Vagina (tissue), 2 donors: ENCODE data around the gene SLC2A4RG. TPM values are rescaled to one million over a fixed set of nuclear protein-coding genes. Genes with fewer than 3 reads are reported as not detected.
A peak's percentile ranks its signal among the peaks of the same experiment; 100 is the strongest.

Experiments used
- DNase-seq, 2 donors: peaks; one replicate each; pipeline ENCODE4 v3.0.0-alpha.2; 2017; ENCODE audit errors: extremely low spot score in 2 of 2
- H3K27ac ChIP-seq: fragments of 200-600 bp; sonication (generic); one replicate; pipeline ENCODE4 v1.5.1; 2019
- H3K27me3 ChIP-seq: fragments of 200-600 bp; sonication (generic); one replicate; pipeline ENCODE4 v1.5.1; 2019
- H3K36me3 ChIP-seq, 2 donors: fragments of 200-600 bp; sonication (generic); one replicate each; pipeline ENCODE4 v1.5.1; 2017 to 2019
- H3K4me1 ChIP-seq: fragments of 200-600 bp; sonication (generic); one replicate; pipeline ENCODE4 v1.5.1; 2019
- H3K4me3 ChIP-seq, 2 donors: fragments of 200-600 bp; sonication (generic); 1 replicate in 1 of 2; 2 replicates in 1 of 2; pipeline ENCODE4 v1.5.1; 2016 to 2019
- H3K9me3 ChIP-seq: fragments of 200-600 bp; sonication (generic); one replicate; pipeline ENCODE4 v1.5.1; 2019
- CTCF ChIP-seq, 3 experiments: fragments of 450-650 bp in 2 of 3; fragments of 200-600 bp in 1 of 3; sonication (generic) in 1 of 3; IDR thresholded peaks; one replicate each; pipeline ENCODE4 v1.5.1; 2017 to 2019; ENCODE audit warnings: antibody characterized with exemption in 3 of 3, mild to moderate bottlenecking in 2 of 3, moderate library complexity in 2 of 3
- POLR2A ChIP-seq, 2 donors: fragments of 450-650 bp; IDR thresholded peaks; one replicate each; pipeline ENCODE4 v1.6.1; 2017; ENCODE audit warnings: antibody characterized with exemption in 2 of 2, mild to moderate bottlenecking in 2 of 2, moderate library complexity in 2 of 2
- POLR2AphosphoS5 ChIP-seq, 2 donors: sonication (generic); formaldehyde crosslinking; IDR thresholded peaks; one replicate each; pipeline ENCODE4 v1.9.0; 2017; ENCODE audit warnings: antibody characterized with exemption in 2 of 2, mild to moderate bottlenecking in 2 of 2, low read depth in 1 of 2; ENCODE audit not compliant: insufficient read depth in 1 of 2
- intact Hi-C: fragments of 100-400 bp; cut with DNase I; formaldehyde crosslinking; loops from one replicate; pipeline ENCODE4 v1.15.1; 2023
- total RNA-seq: library from RNA; depleted of rRNA; stranded (reverse); fragments of >200 nt; gene quantifications from one replicate; pipeline ENCODE4 v1.2.3, GENCODE V29; 2016

SLC2A4RG gene
- total RNA-seq, 1 donor from 2014 or later = 33.1 TPM

DNA sequence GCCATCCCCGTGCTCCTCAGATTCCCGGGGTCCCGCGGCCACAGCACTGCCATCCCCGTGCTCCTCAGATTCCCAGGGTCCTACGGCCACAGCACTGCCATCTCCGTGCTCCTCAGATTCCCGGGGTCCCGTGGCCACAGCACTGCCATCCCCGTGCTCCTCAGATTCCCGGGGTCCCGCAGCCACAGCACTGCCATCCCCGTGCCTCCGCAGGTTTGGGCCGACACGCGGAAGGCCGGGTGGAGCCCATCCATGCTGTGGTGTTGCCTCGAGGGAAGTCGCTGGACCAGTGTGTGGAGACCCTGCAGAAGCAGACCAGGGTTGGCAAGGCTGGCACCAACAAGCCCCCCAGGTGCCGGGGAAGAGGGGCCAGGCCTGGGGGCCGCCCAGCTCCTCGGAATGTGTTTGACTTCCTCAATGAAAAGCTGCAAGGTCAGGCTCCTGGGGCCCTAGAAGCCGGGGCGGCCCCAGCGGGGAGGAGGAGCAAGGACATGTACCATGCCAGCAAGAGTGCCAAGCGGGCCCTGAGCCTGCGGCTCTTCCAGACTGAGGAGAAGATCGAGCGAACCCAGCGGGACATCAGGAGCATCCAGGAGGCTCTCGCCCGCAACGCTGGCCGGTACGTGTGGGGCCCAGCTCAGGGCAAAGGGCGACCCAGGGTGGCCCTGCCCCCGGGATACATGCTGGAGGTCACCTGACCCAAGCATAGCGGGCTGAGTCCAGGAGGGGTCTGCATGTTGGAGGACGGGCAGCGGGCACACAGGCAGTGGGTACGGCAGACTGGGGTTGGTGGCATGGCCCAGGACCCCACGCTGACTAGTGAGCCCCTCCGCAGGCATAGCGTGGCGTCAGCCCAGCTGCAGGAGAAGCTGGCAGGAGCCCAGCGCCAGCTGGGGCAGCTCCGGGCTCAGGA is 4.4 kb upstream of the SLC2A4RG start:
- TF ChIP-seq POLR2A (IDR thresholded peaks at IDR 0.05) = no peak
- TF ChIP-seq CTCF (IDR thresholded peaks at IDR 0.05) = no peak
- no peak for TF ChIP-seq POLR2AphosphoS5 (IDR thresholded peaks at IDR 0.05; ENCODE audit: insufficient read depth in 1 of 2, low read depth in 1 of 2)
- H3K4me3 ChIP-seq = no peak overlapping the region
- intact Hi-C loops = no loop called here
- no peaks in the 10 kb centered on the region for H3K27me3 ChIP-seq
- no peaks in the 10 kb centered on the region for H3K9me3 ChIP-seq
- DNase-seq = no peak
- H3K4me1 ChIP-seq = peaks cover 34% of the 10 kb centered on the region
- peaks cover 0 to 30% of the 10 kb centered on the region in 2 donors for H3K36me3 ChIP-seq
- H3K27ac ChIP-seq = no peak overlapping the region

DNA sequence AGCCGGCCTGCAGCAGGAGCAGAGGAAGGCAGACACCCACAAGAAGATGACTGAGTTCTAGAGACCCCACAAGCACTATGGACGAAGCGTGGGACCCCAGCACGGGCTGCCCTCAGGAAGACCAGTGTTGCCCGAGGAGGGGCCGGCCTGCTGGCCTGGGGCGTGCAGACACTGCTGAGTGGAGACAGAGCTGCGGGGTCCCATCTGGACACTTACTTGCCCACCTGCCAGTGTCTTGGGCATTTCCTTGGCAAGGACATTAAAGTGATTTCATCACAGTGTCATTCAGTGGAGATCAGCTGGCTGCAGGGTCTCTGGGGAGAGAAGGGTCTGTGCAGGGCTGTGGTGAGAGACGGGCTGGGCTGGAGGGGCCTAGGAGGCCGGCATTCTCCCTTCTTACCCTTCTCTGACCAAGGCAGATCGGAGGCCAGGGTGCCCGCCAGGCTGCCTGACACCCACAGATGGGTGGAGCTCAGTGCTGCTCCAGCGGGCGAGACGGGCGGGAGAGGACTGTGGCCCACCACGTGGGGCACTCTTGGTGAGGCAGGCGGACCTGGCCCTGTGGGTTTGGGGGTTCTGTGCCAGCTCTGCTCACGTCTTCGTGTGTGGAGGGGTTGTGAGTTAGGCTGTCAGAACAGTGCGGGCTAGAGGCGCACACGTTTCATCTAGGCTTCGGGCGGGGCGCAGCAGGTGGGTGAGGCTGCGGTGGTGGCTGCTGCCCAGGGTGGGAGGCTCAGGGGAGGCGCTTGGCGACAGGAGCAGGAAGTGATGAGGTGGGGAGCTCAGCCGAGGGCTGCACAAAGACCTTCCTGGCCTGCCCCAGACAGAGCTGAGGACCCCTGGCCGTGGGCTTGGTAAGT is 3.5 kb upstream of the SLC2A4RG start, which contains the start of gene LIME1:
LIME1 (plus strand) TSS at position 806 of the 860 bp plus-strand sequence. CDS start 886 bp downstream, outside the sequence.
- no peak within 1 kb of the TSS for H3K27ac ChIP-seq
- DNase-seq = no peak
- H3K27me3 ChIP-seq = no peaks in the 10 kb centered on the region
- TF ChIP-seq CTCF (IDR thresholded peaks at IDR 0.05) (no peak), POLR2AphosphoS5 (IDR thresholded peaks at IDR 0.05; ENCODE audit: insufficient read depth in 1 of 2, low read depth in 1 of 2) (no peak), POLR2A (IDR thresholded peaks at IDR 0.05) (no peak)
- peak within 1 kb of the TSS; percentile 29 to 37 for H3K4me3 ChIP-seq
- H3K4me1 ChIP-seq = peaks cover 36% of the 10 kb centered on the region
- H3K36me3 ChIP-seq = peaks cover 0 to 30% of the 10 kb centered on the region in 2 donors
- intact Hi-C loops = no loop called here
- no peaks in the 10 kb centered on the region for H3K9me3 ChIP-seq

DNA sequence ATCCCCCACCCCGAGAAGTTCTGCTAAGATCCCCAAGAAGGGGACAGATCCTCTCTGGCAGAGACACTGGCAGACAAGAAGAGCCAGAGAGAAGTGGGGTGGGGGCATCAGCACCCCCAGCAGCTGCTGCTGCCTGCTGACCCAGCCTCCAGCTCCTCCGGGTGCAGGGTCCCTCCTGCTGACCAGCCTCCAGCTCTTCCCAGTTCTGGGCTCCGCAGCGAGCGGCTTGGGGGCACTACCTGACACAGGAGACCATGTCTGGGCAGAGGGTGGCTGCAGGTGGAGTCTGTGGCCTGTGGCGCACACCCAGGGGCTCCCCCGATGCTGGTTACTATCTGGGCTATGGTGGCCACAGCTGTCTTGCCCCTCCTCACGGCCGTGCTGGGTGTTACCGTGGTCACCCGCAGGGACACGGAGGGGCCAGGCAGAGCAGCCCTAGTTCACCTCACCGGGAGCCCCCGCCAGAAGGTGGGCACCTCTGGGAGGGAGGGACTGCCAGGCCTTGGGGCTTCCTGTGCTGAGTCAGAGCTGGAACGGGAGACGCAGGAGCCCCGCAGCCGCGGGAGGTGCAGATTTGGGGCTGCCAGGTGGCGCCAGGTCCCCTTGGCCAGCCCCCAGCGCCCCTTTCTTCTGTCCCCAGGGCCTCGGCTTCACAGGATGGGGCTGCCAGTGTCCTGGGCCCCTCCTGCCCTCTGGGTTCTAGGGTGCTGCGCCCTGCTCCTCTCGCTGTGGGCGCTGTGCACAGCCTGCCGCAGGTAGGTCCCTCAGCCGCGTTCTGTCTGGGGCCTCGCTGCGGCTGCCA is 2.5 kb upstream of the SLC2A4RG start:
- H3K36me3 ChIP-seq = peaks cover 0 to 32% of the 10 kb centered on the region in 2 donors
- H3K4me1 ChIP-seq = peaks cover 46% of the 10 kb centered on the region
- no peak overlapping the region for H3K27ac ChIP-seq
- no peak for DNase-seq
- H3K9me3 ChIP-seq = no peaks in the 10 kb centered on the region
- H3K27me3 ChIP-seq = no peaks in the 10 kb centered on the region
- TF ChIP-seq POLR2AphosphoS5 (IDR thresholded peaks at IDR 0.05; ENCODE audit: insufficient read depth in 1 of 2, low read depth in 1 of 2) (no peak), POLR2A (IDR thresholded peaks at IDR 0.05) (no peak), CTCF (IDR thresholded peaks at IDR 0.05) (no peak)
- peak overlapping the region; percentile 29 to 37 for H3K4me3 ChIP-seq
- intact Hi-C loops = no loop called here

DNA sequence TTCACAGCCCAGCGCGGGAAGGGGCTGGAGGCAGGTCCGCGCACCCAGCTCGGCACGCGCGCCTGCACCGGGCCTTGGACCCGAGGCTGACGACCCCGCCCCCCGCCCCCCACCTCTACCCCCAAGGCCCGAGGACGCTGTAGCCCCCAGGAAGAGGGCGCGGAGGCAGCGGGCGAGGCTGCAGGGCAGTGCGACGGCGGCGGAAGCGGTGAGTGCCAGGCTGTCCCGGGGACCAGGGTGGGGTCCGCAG is 2.0 kb upstream of the SLC2A4RG start:
- Histone ChIP-seq H3K4me1 (peaks cover 50% of the 10 kb centered on the region), H3K36me3 (peaks cover 0 to 38% of the 10 kb centered on the region in 2 donors), H3K27me3 (no peaks in the 10 kb centered on the region), H3K4me3 (peak overlapping the region; percentile 29 to 37), H3K9me3 (no peaks in the 10 kb centered on the region), H3K27ac (no peak overlapping the region)
- no peak for DNase-seq
- no peak for TF ChIP-seq POLR2AphosphoS5 (IDR thresholded peaks at IDR 0.05; ENCODE audit: insufficient read depth in 1 of 2, low read depth in 1 of 2)
- no peak for TF ChIP-seq POLR2A (IDR thresholded peaks at IDR 0.05)
- no peak for TF ChIP-seq CTCF (IDR thresholded peaks at IDR 0.05)
- intact Hi-C loops = no loop called here
